C1 segment of cervical spinal cord (tissue), 14 donors: ENCODE measurements around the gene CUEDC1.

Experiments
- DNase-seq, 14 donors: peaks; one replicate each; lab custom pipeline; 2025; lab: John Stamatoyannopoulos, UW

The CUEDC1 gene

DNA sequence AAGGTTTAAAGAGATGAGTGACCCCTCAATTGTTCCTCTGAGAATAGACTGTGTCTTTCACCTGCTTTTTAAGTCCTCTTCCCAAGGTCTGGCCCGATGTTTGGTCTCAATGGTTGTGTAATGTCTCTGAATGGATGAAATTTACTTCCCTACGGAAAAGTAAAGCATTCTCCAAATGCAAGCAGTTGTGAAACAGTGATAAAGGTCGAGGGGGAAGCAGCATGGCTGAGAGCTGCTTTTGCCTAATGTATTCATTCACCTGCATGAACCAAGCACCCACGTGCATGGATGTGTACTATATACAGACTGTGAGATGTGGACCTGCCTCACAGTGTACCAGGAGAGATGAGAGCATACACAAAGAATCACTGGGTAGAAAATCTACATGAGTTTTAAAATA, 116.8 kb downstream of the CUEDC1 start:
- no peak for DNase-seq

DNA sequence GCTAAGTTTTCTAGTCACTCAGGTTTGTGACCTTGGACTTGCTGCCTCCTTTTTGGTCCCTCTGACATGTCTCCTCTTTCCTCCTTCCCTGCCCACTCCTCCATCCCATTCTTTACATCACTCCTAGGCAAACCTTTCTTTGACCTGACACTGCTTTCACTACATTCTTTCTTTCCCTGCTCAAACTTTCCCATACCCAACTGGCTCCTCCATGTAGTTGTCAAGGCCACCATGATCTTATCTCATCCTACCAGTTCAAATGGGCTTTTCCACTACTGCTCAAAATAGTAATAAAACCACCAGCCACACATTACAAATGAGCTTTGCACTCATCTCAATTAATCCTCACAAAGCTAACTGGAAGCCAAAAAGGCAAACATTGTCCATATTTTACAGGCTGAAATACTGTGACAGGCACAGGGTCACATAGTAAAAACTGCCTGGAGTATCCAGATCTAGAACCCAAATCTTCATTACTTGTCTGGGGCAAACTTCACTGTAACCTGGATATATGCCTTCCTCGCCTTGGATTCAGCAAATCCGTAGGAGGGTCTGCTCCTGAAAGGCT, 119.8 kb downstream of the CUEDC1 start:
- no peak for DNase-seq

DNA sequence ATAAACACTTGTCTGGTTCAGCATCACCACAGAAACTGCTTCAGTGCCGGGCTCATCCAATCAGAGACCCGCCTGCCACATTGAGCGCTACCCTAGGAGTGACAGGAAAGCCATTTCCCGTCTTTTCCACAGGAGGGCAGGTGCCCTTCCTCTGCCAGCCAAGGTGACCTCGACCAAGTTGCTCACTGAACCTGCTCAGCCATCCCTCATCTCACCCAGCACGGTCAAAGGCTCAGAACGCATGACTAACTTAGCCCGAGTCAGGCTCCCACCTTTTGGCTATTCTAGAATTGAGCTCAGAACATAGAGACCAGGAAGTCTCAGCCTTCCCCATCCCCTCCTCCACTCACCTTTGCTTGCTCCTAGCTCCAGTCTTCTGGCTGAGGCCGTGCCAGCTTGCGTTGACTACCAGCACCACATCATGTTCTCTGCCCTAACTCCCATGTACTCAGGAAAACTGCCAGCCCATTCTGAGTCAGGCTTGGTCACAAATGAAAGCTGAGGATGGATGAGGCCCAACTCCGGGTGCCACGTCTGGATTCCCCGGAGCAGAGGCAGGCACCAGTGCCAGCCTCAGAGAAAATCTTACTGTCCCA, 121.0 kb downstream of the CUEDC1 start:
- DNase-seq = peak in 2 of 14 donors; percentile 31 to 58

DNA sequence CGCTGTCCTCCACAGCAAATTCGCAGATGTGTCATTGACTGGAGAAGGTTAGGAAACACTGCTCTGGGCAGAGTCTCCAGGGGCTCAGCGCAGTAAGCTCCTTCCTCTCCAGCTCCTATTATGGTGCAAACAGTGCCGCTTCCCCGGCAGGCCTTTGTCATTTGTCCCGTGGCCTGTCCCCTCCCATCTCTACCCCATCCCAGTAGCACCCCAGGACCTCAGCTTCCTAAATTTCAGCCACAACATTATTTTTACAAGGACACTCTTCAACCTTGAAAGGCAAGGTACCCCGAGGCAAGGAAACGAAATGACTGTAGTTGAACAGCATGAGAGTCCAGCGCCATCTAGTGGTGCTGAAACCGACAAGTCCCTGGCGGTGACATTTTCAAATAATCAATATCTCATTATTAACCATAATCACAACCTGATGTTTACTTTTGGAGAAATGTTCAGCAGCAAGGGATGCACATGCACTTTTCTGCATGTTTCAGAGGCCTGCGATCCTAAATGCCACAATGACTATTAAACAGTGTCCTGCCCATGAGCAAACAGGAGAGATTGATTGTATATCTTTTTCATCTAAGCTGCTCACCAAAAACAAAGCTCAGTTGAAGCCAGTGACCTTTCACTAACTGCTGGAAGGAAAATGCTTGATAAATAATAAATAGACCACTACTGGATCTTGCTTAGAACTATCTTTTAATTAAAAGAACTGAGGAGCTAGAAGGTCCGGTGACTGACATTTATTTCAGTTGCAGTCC, 121.9 kb downstream of the CUEDC1 start:
- DNase-seq = peak in 11 of 14 donors; percentile 19 to 76 (median 53)

DNA sequence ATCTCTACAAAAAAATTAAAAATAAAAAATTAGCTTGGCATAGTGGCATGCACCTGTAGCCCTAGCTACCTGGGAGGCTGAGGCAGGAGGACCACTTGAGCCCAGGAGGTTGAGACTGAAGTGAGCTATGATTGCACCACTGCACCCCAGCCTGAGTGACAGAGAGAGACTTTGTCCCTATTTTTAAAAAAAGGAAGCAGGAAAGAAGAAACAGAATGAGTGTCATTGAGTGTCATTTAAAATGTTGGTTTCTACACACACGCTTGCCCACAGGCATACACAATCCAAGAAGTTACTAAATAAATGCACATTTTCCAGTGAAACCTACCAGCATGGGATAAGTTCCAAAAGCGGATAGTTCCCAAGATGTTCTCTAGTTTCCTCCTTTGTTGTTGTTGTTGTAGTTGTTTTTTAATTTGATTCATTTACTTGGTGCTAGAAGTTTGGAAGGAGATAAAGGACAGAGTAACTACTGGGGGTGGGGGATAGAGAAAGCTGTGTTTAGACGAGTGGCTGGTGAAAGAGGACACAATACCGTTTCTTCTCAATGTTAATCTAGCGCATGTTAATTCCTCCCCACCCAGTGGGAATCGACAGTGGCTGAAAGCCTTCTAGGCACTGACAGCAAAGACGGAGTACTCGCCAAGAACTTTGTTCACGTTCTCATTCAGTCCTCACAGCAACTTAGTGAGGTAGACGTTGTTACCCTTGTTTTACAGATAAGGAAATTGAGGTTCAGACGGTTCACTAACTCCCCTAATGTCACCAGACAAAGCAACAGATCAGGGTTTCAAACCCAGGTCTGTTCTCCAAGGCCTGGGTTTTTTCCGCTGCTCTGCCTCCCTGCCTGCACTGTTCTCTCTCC, 122.7 kb downstream of the CUEDC1 start:
- DNase-seq = no peak

DNA sequence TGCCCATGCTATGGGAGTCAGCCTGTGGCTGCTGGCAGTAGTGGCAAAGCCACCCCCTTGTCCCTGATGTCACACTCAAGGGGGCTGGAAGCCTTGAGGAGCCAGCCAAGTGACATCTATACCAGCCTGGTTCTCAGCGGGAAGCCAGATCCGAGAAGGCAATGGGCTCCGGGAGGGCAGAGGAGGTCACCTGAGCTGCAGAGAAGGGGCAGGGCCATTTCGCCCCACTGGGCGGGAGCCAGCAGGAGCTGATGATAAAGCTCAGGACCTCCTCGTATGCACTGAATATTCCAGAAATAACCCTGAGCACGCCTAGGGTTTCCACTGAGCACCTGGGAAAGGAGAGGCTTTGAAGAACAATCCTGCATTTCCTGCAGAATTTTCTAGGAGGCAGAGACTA, 124.3 kb downstream of the CUEDC1 start:
- no peak for DNase-seq

DNA sequence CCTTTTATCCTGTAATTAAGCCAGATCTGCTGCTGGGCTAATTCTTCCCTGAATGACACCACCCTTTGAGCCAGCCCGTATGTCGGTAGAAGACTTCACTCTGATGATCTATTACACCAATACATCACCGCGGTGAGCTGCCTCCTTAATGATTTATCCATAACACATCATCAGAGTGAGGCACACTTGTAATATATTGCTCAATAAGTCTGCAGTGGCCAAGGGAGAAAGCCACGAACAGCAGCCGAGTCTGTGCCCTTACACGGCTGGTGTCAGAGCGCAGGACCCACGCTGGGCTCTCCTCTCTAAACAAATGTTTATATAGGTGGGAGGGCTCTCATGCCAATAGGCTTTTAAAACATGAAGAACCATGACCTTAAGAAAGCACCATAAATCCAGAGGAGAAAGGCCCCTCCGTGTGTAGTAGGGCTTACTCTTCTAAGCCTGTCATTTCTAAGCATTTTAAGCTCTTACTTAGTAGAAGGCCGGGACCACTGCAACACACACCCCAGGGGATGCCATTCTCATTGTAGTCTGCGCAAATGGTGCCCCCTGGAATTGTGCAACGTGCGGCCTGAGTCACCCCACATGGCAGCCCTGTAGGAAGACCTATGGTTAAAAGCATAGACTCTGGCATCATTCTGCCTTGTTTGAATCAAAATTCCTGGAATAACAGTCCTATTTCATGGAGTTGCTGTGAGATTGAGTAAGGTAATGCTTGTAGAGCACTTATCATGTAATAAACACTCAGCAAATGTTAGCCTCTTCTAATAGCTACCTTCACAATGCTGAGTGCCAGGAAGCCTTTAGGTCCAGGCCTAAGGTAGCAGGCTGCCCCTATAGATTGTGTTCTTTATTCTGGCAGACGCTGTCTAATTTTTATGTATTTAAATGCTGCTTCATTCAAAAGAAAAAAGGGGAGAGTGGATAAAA, 131.5 kb downstream of the CUEDC1 start:
- DNase-seq = no peak

DNA sequence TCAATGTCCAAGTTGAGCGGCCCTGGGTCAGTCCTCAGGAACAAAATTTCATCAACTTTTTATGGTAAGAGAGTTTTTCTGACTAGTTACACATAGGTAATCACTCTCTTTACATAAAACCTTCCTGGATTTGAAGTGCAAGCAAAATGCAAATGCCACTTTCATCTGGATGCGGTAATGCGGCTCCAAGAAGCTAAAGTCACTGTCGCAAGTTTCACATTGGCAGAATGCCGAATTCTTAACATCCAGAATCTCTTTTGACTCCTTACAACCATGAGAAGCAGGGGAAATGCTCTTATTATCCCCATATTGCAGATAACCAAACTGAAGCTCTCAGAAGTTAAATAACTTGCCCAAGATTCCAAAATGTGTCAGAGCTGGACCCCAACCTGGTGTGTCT, 135.3 kb downstream of the CUEDC1 start:
- no peak for DNase-seq

DNA sequence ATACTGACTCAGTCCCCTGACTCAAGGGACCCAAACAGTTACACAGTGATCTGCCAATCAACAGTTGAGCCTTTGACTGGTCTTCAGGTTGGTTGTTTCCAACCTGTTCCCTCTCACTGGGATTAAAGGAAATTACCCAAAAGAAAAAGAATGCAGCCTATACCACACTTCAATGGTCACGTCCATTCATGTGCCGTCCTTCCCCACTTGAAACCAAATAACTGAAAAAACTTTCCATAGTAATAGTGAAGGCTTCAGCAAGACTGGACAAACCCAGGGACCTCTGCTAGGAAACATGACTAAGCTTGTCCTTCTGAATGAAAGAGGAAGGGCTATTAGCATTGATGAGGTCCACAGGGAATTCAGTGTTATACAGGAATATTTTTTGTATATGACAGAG, 135.9 kb downstream of the CUEDC1 start:
- DNase-seq = no peak

DNA sequence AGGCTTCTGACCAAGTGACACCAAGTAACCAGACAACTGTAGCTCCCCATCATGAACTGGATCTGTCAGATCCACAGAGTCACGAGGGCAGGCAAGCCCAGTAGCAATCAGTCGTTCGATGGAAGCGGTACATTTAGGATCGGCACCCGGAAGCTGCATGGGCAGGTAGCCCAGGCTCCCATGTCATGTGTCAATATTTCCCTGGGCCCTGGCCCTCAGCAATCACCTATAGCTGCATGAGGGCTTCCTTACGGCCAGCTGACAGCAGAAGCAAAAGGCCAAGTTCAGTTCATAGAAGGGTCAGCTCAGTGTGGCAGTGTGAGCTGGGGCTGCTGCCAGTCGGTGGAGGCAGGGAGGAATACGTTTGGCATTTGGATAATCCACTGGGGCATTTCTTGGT, 137.1 kb downstream of the CUEDC1 start:
- DNase-seq = no peak

DNA sequence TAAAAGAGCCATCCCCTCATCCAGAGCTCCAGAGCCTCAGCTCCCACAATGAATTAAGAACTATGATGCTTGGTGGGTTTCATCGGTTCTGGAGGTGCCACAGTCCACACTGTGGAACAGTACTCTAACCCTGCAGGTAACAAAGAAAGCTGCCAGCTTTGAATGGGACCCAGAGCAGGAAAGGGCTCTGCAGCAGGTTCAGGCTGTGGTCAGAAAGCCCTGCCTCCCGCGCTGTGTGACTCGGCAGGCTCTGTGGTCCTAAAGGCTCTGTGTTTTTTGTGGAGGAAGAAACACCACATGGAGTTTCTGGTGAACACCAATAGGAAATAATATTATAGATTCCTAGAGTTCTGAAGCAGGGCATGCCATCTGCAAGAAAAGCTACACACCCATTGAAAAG, 137.9 kb downstream of the CUEDC1 start:
- no peak for DNase-seq

DNA sequence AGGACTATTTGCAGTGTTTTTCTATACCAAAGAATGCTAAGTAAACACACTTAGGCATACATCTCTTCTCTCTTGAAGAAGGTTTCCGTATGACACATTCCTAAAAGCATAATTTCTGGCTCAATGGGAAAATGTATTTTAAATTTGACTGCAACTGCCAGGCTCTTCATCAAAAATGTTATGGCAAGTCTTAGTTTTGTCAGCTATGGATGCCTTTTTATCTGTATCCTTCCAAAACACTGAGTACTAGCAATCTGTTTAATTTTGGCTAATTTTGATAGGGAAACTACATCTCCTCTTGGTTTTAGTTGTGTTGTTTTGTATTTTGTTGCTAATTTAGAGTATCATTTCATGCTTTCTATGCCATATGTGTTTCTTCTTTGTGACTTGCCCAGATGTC, 140.8 kb downstream of the CUEDC1 start:
- DNase-seq = no peak

DNA sequence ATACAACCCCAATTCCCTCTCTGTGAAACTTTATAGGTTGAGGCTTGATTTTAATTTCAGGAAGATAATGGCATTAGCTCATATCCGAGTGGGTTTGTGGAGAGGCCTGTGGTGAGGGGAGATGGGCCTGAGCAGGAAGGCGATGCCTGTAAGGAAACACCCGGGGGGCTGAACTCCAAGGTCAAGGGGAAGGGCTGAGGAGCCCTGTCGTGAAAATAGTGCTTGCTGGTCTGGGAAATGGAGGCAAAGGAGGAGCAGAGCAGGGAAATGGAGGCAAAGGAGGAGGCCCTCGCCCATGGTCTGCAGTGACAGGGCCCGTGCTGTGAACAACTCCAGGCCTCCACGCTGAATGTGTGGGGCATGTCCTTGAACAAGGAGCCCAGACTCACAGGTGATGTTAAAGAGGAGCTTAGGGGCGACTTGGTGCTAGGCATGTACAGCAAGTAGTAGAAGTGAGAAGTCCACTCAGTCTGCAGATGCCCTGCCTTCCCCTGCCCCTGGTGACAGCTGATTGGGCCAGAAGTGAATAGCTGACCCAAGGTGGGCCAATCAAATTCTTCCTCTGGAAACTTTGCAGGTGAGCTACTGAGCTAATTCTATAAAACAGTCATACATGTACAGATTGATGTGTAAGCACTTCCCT, 143.5 kb downstream of the CUEDC1 start:
- no peak for DNase-seq
